HUES6 (cell line): ENCODE data around the gene SNX12.

Experiments
- H3K27ac ChIP-seq: 2 replicates; pipeline ENCODE4 v1.7.0; 2013; ENCODE audit warnings: low read depth, mild to moderate bottlenecking, low read length, inconsistent platforms
- H3K27me3 ChIP-seq: 2 replicates; pipeline ENCODE4 v1.6.1; 2013; ENCODE audit warnings: low read length; ENCODE audit not compliant: control insufficient read depth, insufficient read depth
- H3K36me3 ChIP-seq: 2 replicates; pipeline ENCODE4 v1.6.1; 2013; ENCODE audit warnings: low read length; ENCODE audit not compliant: control insufficient read depth, insufficient read depth
- H3K4me1 ChIP-seq: 2 replicates; pipeline ENCODE4 v1.6.1; 2013; ENCODE audit warnings: low read length; ENCODE audit not compliant: control insufficient read depth, insufficient read depth
- H3K4me3 ChIP-seq: 2 replicates; pipeline ENCODE4 v1.5.1; 2013; ENCODE audit warnings: low read depth, low read length
- H3K9ac ChIP-seq: one replicate; pipeline ENCODE4 v1.6.1; 2013; ENCODE audit warnings: mild to moderate bottlenecking, low read length
- H3K9me3 ChIP-seq: 2 replicates; pipeline ENCODE4 v1.6.1; 2013; ENCODE audit warnings: low read depth, low read length; ENCODE audit not compliant: control insufficient read depth, insufficient read depth

SNX12 gene

GRCh38 chrX:71103110-71103983 is 35.2 kb upstream of the SNX12 start:
- Histone ChIP-seq H3K27ac (peak overlapping the region; percentile 89; the same call in 1 of the 2 replicates), H3K9ac (peak overlapping the region; percentile 64), H3K9me3 (no peaks in the 10 kb centered on the region; the same call in 1 of the 2 replicates), H3K36me3 (no peaks in the 10 kb centered on the region), H3K27me3 (peaks cover 55% of the 10 kb centered on the region), H3K4me1 (peaks cover 63% of the 10 kb centered on the region), H3K4me3 (peak overlapping the region; percentile 54)

DNA sequence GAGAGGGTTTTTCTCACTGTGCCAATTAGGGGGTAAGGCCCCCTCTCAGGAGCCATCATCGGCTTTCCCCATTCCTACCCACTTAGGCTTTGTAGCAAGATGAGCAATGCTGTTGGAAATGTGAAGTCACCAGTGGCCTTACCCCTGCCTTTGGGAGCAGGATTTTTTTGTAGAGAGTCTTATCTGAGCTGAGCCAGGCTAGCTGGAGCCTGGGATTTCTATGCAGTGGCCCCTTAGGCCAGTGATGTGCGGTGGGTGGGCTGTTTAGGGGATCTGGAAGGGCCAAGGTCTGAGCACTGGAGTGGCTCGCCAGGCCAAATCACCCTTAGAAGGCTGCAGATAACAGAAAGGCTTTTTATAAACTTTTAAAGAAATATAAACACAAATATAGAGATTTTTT is 34.2 kb upstream of the SNX12 start:
- H3K27ac ChIP-seq: no peak overlapping the region
- no peak overlapping the region for H3K4me3 ChIP-seq
- H3K36me3 ChIP-seq: no peaks in the 10 kb centered on the region
- H3K9me3 ChIP-seq: no peaks in the 10 kb centered on the region; the same call in 1 of the 2 replicates
- no peak overlapping the region for H3K9ac ChIP-seq
- H3K27me3 ChIP-seq: peaks cover 54% of the 10 kb centered on the region
- peaks cover 65% of the 10 kb centered on the region for H3K4me1 ChIP-seq

- Histone ChIP-seq H3K4me1 (peaks cover 61% of the 10 kb centered on the region), H3K4me3 (peak overlapping the region; percentile 34; the same call in 1 of the 2 replicates), H3K27me3 (peaks cover 57% of the 10 kb centered on the region), H3K27ac (no peak overlapping the region), H3K36me3 (no peaks in the 10 kb centered on the region), H3K9me3 (no peaks in the 10 kb centered on the region; the same call in 1 of the 2 replicates), H3K9ac (no peak overlapping the region)
Measured at GRCh38 chrX:71100581-71101505, 32.7 kb upstream of the SNX12 start.

- H3K4me1 ChIP-seq: peaks cover 63% of the 10 kb centered on the region
- peaks cover 54% of the 10 kb centered on the region for H3K27me3 ChIP-seq
- no peaks in the 10 kb centered on the region; the same call in 1 of the 2 replicates for H3K9me3 ChIP-seq
- peak overlapping the region; percentile 20; the same call in 1 of the 2 replicates for H3K27ac ChIP-seq
- H3K36me3 ChIP-seq: no peaks in the 10 kb centered on the region
- H3K4me3 ChIP-seq: peak overlapping the region; percentile 53
- H3K9ac ChIP-seq: peak overlapping the region; percentile 72
Measured at GRCh38 chrX:71099736-71100135, 31.6 kb upstream of the SNX12 start.

DNA sequence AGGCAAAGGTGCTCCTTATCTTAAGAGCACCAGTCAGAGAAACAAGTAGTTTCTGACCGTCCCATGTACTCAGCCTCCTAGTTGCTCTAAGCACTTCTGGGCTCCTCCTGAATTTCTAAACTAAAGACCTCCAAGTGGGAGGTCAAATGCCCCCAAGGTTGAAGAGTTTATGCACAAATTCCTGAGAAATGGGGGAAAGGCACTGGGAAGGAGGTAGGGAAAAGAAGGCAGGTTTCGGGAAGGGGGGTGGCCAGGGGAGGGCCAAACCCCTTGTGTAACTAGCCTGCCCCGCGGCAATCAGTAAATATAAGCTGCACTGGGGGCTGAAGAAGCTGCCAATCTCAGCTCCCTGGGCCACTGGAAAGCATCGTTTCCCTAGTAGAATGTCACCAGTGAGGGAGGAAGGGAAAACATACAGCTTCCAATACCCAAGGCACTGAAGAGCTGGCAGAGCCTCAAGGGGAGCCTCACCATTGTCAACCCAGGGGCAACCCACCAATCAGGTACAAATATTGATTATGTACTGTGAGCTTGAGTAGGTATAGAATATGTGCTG is 30.9 kb upstream of the SNX12 start:
- Histone ChIP-seq H3K4me1 (peaks cover 56% of the 10 kb centered on the region), H3K4me3 (peak overlapping the region; percentile 53), H3K9ac (peak overlapping the region; percentile 72), H3K27ac (peak overlapping the region; percentile 20; the same call in 1 of the 2 replicates), H3K9me3 (no peaks in the 10 kb centered on the region; the same call in 1 of the 2 replicates), H3K27me3 (peaks cover 47% of the 10 kb centered on the region), H3K36me3 (no peaks in the 10 kb centered on the region)

- Histone ChIP-seq H3K27me3 (peaks cover 46% of the 10 kb centered on the region), H3K4me3 (peak overlapping the region; percentile 53; the same call in 1 of the 2 replicates), H3K9ac (peak overlapping the region; percentile 72), H3K27ac (no peak overlapping the region), H3K9me3 (no peaks in the 10 kb centered on the region; the same call in 1 of the 2 replicates), H3K36me3 (no peaks in the 10 kb centered on the region), H3K4me1 (peaks cover 50% of the 10 kb centered on the region)
Measured at GRCh38 chrX:71098302-71098701, 30.2 kb upstream of the SNX12 start.

DNA sequence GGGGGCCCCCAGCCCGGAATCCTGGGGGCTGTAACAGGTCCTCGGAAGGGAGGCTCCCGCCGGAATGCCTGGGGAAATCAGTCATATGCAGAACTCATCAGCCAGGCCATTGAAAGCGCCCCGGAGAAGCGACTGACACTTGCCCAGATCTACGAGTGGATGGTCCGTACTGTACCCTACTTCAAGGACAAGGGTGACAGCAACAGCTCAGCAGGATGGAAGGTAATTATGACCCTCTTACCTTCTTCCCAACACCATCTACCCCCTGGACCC is 28.6 kb upstream of the SNX12 start:
- H3K9ac ChIP-seq: peak overlapping the region; percentile 41
- H3K9me3 ChIP-seq: no peaks in the 10 kb centered on the region; the same call in 1 of the 2 replicates
- peak overlapping the region; percentile 74 for H3K4me3 ChIP-seq
- no peaks in the 10 kb centered on the region for H3K36me3 ChIP-seq
- peaks cover 35% of the 10 kb centered on the region for H3K4me1 ChIP-seq
- peaks cover 43% of the 10 kb centered on the region for H3K27me3 ChIP-seq
- H3K27ac ChIP-seq: no peak overlapping the region

GRCh38 chrX:71095981-71096759 is 28.0 kb upstream of the SNX12 start:
- Histone ChIP-seq H3K36me3 (no peaks in the 10 kb centered on the region), H3K4me3 (peak overlapping the region; percentile 74), H3K27ac (no peak overlapping the region), H3K9ac (peak overlapping the region; percentile 41), H3K27me3 (peaks cover 38% of the 10 kb centered on the region), H3K4me1 (peaks cover 30% of the 10 kb centered on the region), H3K9me3 (no peaks in the 10 kb centered on the region; the same call in 1 of the 2 replicates)

DNA sequence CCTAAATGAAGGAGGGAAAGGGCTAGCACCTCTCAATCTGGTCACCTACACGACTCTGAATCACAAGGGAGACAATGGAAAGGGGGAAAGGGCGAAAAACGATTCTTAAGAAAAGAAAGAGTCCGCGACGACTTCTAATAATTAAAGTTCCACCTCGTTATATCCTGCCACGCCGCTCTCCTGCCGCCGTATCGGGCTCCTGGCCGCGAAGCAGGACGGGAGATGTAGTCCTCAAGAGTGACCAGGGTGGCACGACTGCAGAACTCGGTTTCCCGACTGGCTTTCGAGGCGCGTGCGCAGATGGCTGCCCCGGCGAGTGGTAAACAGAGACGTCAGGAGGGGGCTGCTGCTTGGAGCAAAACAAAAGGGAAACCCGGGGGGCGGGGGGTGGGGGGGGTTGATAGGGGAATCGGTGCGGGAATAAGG is 27.4 kb upstream of the SNX12 start, which contains the start of gene FOXO4:
FOXO4 (plus strand) TSS at position 297 of the 426 bp plus-strand sequence. CDS start 678 bp downstream, outside the sequence.
- H3K9ac ChIP-seq: peak within 1 kb of the TSS; percentile 54
- H3K9me3 ChIP-seq: no peaks in the 10 kb centered on the region; the same call in 1 of the 2 replicates
- H3K4me1 ChIP-seq: peaks cover 24% of the 10 kb centered on the region
- no peak within 1 kb of the TSS for H3K27ac ChIP-seq
- H3K36me3 ChIP-seq: no peaks in the 10 kb centered on the region
- H3K27me3 ChIP-seq: peaks cover 32% of the 10 kb centered on the region
- peak within 1 kb of the TSS; percentile 74 for H3K4me3 ChIP-seq

- no peaks in the 10 kb centered on the region for H3K36me3 ChIP-seq
- no peaks in the 10 kb centered on the region; the same call in 1 of the 2 replicates for H3K9me3 ChIP-seq
- H3K4me1 ChIP-seq: peaks cover 21% of the 10 kb centered on the region
- peaks cover 26% of the 10 kb centered on the region for H3K27me3 ChIP-seq
- H3K27ac ChIP-seq: no peak overlapping the region
- H3K9ac ChIP-seq: peak overlapping the region; percentile 54
- H3K4me3 ChIP-seq: peak overlapping the region; percentile 74
Measured at GRCh38 chrX:71095033-71095432, 26.9 kb upstream of the SNX12 start.
